K562 (cell line): ENCODE measurements around the gene ID2. TPM values are rescaled to one million over a fixed set of nuclear protein-coding genes. Genes with fewer than 3 reads are reported as not detected.
A peak's percentile ranks its signal among the peaks of the same experiment; 100 is the strongest.

ENCODE experiments used
- ATAC-seq: fragments of 200-7000 bp; cut with Tn5 transposase; 3 replicates; pipeline ENCODE4 v1.9.1; 2020; ENCODE audit warnings: moderate library complexity
- BruUV-seq: library from RNA; stranded (reverse); fragments of 400-500 nt; replicated peaks from 2 replicates; lab custom pipeline; 2021; lab: Mats Ljungman, UMichigan
- CTCF ChIA-PET: fragments of 300-600 bp; formaldehyde crosslinking; extraction: SDS; loops from one replicate; lab custom pipeline; 2021; ENCODE audit warnings: low intra/inter-chr PET ratio; lab: Yijun Ruan, JAX
- POLR2A ChIA-PET: fragments of 300-600, 350-650 bp; sonication (Branson Sonifier 250); formaldehyde crosslinking; extraction: SDS; loops from one replicate; lab custom pipeline; 2021; ENCODE audit warnings: antibody characterized with exemption, inconsistent platforms; lab: Yijun Ruan, JAX
- DNase-seq, 4 experiments: peaks; one replicate each; pipeline versions ENCODE4 v3.0.0 to v3.0.0-alpha.2; 2011 to 2018; ENCODE audit warnings: low spot score in 3 of 4, mixed read lengths in 3 of 4; ENCODE audit errors: extremely low read depth in 1 of 4
- FAIRE-seq: peaks from 2 replicates; lab custom pipeline; 2011; peaks lifted over from hg19 to GRCh38; lab: Jason Lieb, UNC
- H2AFZ ChIP-seq: 2 replicates; pipeline ENCODE4 v1.6.0; 2011; ENCODE audit warnings: low read depth, low read length, control low read depth, inconsistent platforms
- H3K27ac ChIP-seq: fragments of 200-600 bp; 3 replicates; pipeline ENCODE4 v1.8.0; 2011; ENCODE audit warnings: low read depth, mild to moderate bottlenecking, control low read depth, inconsistent platforms, low read length, moderate library complexity, mixed read lengths; ENCODE audit errors: extremely low read depth
- H3K27me3 ChIP-seq, 2 experiments: fragments of 300-600 bp in 1 of 2; 2 replicates in 1 of 2; 3 replicates in 1 of 2; pipeline versions ENCODE4 v1.6.0 to v1.8.0; 2011; ENCODE audit warnings: inconsistent platforms in 2 of 2, low read length in 2 of 2, mild to moderate bottlenecking in 1 of 2, mixed read lengths in 1 of 2, moderate library complexity in 1 of 2; ENCODE audit not compliant: control insufficient read depth in 2 of 2, insufficient read depth in 2 of 2
- H3K36me3 ChIP-seq: fragments of 300-600 bp; 3 replicates; pipeline ENCODE4 v1.8.0; 2011; ENCODE audit warnings: mild to moderate bottlenecking, low read length, inconsistent platforms; ENCODE audit not compliant: control insufficient read depth, insufficient read depth
- H3K4me1 ChIP-seq, 2 experiments: fragments of 200-600 bp in 1 of 2; replicated peaks in 1 of 2; 2 replicates in 1 of 2; 3 replicates in 1 of 2; pipeline versions ENCODE4 v1.5.1 to v1.8.0; 2011; ENCODE audit warnings: inconsistent platforms in 2 of 2, low read length in 2 of 2, mild to moderate bottlenecking in 1 of 2, mixed read lengths in 1 of 2, moderate library complexity in 1 of 2; ENCODE audit not compliant: control insufficient read depth in 2 of 2, insufficient read depth in 2 of 2
- H3K4me2 ChIP-seq: 2 replicates; pipeline ENCODE4 v1.6.1; 2011; ENCODE audit warnings: low read length, control low read depth, inconsistent platforms, mixed read lengths; ENCODE audit not compliant: insufficient read depth
- H3K4me3 ChIP-seq: fragments of 200-600 bp; sonication (generic), shearing (Covaris generic); 2 replicates; pipeline ENCODE4 v1.5.1; 2016; ENCODE audit warnings: control low read depth, inconsistent platforms
- H3K79me2 ChIP-seq: fragments of 200-600 bp; 3 replicates; pipeline ENCODE4 v1.8.0; 2011; ENCODE audit warnings: low read length, inconsistent platforms; ENCODE audit not compliant: control insufficient read depth, insufficient read depth
- H3K9ac ChIP-seq, 2 experiments: 2 replicates each; pipeline versions ENCODE4 v1.6.0 to v1.6.1; 2011; ENCODE audit warnings: low read depth in 2 of 2, low read length in 2 of 2, control low read depth in 1 of 2, inconsistent platforms in 1 of 2, mild to moderate bottlenecking in 1 of 2, mixed read lengths in 1 of 2; ENCODE audit not compliant: insufficient read depth in 1 of 2
- H3K9me1 ChIP-seq: one replicate; pipeline ENCODE4 v1.6.0; 2011; ENCODE audit warnings: inconsistent platforms, mild to moderate bottlenecking, low read length, moderate library complexity; ENCODE audit not compliant: control insufficient read depth, insufficient read depth
- H3K9me3 ChIP-seq: replicated peaks from 2 replicates; pipeline ENCODE4 v1.5.1; 2011; ENCODE audit warnings: low read depth, low read length, inconsistent platforms; ENCODE audit not compliant: control insufficient read depth, insufficient read depth
- H4K20me1 ChIP-seq: replicated peaks from 2 replicates; pipeline ENCODE4 v1.6.1; 2011; ENCODE audit warnings: low read length, inconsistent platforms, mixed read lengths; ENCODE audit not compliant: control insufficient read depth, insufficient read depth
- YY1 ChIP-seq, 3 experiments: IDR thresholded peaks; 2 replicates each; pipeline ENCODE4 v1.6.1; 2011; ENCODE audit warnings: low read length in 2 of 3, mild to moderate bottlenecking in 2 of 3, moderate library complexity in 2 of 3, borderline replicate concordance in 1 of 3, control low read depth in 1 of 3, low read depth in 1 of 3; ENCODE audit not compliant: insufficient read depth in 3 of 3, insufficient replicate concordance in 2 of 3, control insufficient read depth in 1 of 3, insufficient read length in 1 of 3; ENCODE audit errors: extremely low read depth in 1 of 3
- ZFP91 ChIP-seq: sonication (generic); formaldehyde crosslinking; IDR thresholded peaks from 2 replicates; pipeline ENCODE4 v1.8.0; 2022; ENCODE audit warnings: mild to moderate bottlenecking, missing genetic modification reagents
- WGBS: fragments of 100-300 bp; shearing (Covaris generic); methylation state at CpG from one replicate; pipeline ENCODE4 v1.1.6; 2016; ENCODE audit warnings: low coverage, mixed read lengths; ENCODE audit not compliant: insufficient coverage; ENCODE audit errors: missing lambda C conversion rate; 5-methylcytosine and 5-hydroxymethylcytosine counted together
- in situ Hi-C: fragments of 300-500 bp; cut with MboI; formaldehyde crosslinking; loops from 4 replicates; pipeline ENCODE4 v1.15.0; 2018; ENCODE audit warnings: inconsistent platforms, mixed read lengths
- intact Hi-C: fragments of 100-400 bp; cut with micrococcal nuclease; formaldehyde crosslinking; loops from 2 replicates; pipeline ENCODE4 v1.14.2; 2022
- polyA plus RNA-seq, 8 experiments: library from polyadenylated mRNA; depleted of rRNA in 4 of 8; stranded (reverse) in 5 of 8; unstranded in 3 of 8; fragments of >200 nt; fragmentation: Nextera tagmentation in 2 of 8; fragmentation: Illumina TruSeq in 1 of 8; extraction: Ambion mirVana in 2 of 8; extraction: Trizol in 1 of 8; gene quantifications; 2 replicates each; pipeline versions ENCODE4 v1.2.1 to v1.2.3, GENCODE V29; 2011 to 2014; ENCODE audit warnings: inconsistent platforms in 1 of 8, missing spikeins in 1 of 8
- total RNA-seq, 7 experiments: library from RNA; depleted of rRNA in 6 of 7; stranded (reverse); fragments of >200 nt in 6 of 7; fragmentation: Illumina TruSeq in 2 of 7; extraction: Trizol in 2 of 7; gene quantifications; 2 replicates each; pipeline versions ENCODE4 v1.2.1 to v1.2.3, GENCODE V29; 2011 to 2021; ENCODE audit warnings: low replicate concordance in 1 of 7
- TF ChIP-seq, protein P1 (sequence below): sonication (generic); formaldehyde crosslinking; IDR thresholded peaks from 2 replicates; pipeline ENCODE4 v1.8.0; 2022; ENCODE audit warnings: missing genetic modification reagents, mild to moderate bottlenecking, borderline replicate concordance

The ID2 gene
- total and polyA plus RNA-seq, 9 of the 15 experiments (the other 6 are each of a cell fraction or from before 2014, with no cell fraction given) = 8.0 to 35.7 (median 16.6) TPM

- no peak for ATAC-seq
- ChIA-PET POLR2A (interaction anchor here (1.2 kb wide), 1 partner anchor 15 kb away, joined by 3 read pairs; no protein-coding TSS in a partner anchor), CTCF (no interaction called here)
- no peaks in the 10 kb centered on the region for H3K9me3 ChIP-seq
- H3K4me2 ChIP-seq = no peak overlapping the region
- H3K27ac ChIP-seq = no peak overlapping the region
- TF ChIP-seq, protein P1, sequence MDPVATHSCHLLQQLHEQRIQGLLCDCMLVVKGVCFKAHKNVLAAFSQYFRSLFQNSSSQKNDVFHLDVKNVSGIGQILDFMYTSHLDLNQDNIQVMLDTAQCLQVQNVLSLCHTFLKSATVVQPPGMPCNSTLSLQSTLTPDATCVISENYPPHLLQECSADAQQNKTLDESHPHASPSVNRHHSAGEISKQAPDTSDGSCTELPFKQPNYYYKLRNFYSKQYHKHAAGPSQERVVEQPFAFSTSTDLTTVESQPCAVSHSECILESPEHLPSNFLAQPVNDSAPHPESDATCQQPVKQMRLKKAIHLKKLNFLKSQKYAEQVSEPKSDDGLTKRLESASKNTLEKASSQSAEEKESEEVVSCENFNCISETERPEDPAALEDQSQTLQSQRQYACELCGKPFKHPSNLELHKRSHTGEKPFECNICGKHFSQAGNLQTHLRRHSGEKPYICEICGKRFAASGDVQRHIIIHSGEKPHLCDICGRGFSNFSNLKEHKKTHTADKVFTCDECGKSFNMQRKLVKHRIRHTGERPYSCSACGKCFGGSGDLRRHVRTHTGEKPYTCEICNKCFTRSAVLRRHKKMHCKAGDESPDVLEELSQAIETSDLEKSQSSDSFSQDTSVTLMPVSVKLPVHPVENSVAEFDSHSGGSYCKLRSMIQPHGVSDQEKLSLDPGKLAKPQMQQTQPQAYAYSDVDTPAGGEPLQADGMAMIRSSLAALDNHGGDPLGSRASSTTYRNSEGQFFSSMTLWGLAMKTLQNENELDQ (CRISPR knock-in tag) = no peak
- TF ChIP-seq YY1 (IDR thresholded peaks at IDR 0.05; ENCODE audit: borderline replicate concordance in 1 of 3, control insufficient read depth in 1 of 3, extremely low read depth in 1 of 3, insufficient read depth in 3 of 3, insufficient read length in 1 of 3, insufficient replicate concordance in 2 of 3, low read depth in 1 of 3, low read length in 2 of 3) (peak in 2 of 3 experiments; percentile 21 to 54), ZFP91 (CRISPR knock-in tag) (peak; percentile 67; the same call in 1 of the 2 replicates)
- H3K4me3 ChIP-seq = no peak overlapping the region
- no peaks in the 10 kb centered on the region for H3K27me3 ChIP-seq
- WGBS = 43% methylated on average over 7 of the region's 7 CpGs
- peak overlapping the region; percentile 76 for H2AFZ ChIP-seq
- no peaks in the 10 kb centered on the region for H4K20me1 ChIP-seq
- peaks cover 0 to 7% of the 10 kb centered on the region in 2 experiments; a peak in 3 of 5 replicates for H3K4me1 ChIP-seq
- no peaks in the 10 kb centered on the region for H3K79me2 ChIP-seq
- BruUV-seq = no TSS peak
- intact Hi-C loops (no loop called here), in situ Hi-C loops (loop anchor here (25.0 kb wide), 2 partner anchors 688 to 1613 kb away; no protein-coding TSS in a partner anchor)
- FAIRE-seq = no peak
- DNase-seq = no peak
- no peaks in the 10 kb centered on the region for H3K9me1 ChIP-seq
- H3K36me3 ChIP-seq = no peaks in the 10 kb centered on the region
- H3K9ac ChIP-seq = no peak overlapping the region
These were observed 18.0 kb downstream of the ID2 start for GRCh38 chr2:8699839-8700238.
